HEK293T (cell line): ENCODE data around the gene GNB1L.
A peak's percentile ranks its signal among the peaks of the same experiment; 100 is the strongest.

ENCODE experiments used
- CTCF ChIA-PET: fragments of 350-600 bp; formaldehyde crosslinking; extraction: SDS; loops from one replicate; lab custom pipeline; 2021; ENCODE audit warnings: antibody characterized with exemption, inconsistent platforms; lab: Yijun Ruan, JAX
- POLR2A ChIA-PET: fragments of 350-600 bp; formaldehyde crosslinking; extraction: SDS; loops from one replicate; lab custom pipeline; 2020; ENCODE audit warnings: antibody characterized with exemption, inconsistent platforms; lab: Yijun Ruan, JAX
- DNase-seq: peaks from one replicate; pipeline ENCODE4 v3.0.0; 2012; ENCODE audit warnings: mixed read lengths; ENCODE audit errors: extremely low spot score
- ARNT ChIP-seq: fragments of 450-650 bp; IDR thresholded peaks from 2 replicates; pipeline ENCODE4 v1.6.1; 2017; ENCODE audit warnings: mild to moderate bottlenecking
- BHLHE40 ChIP-seq: fragments of 450-650 bp; IDR thresholded peaks from 2 replicates; pipeline ENCODE4 v1.6.1; 2016; ENCODE audit warnings: mild to moderate bottlenecking, moderate library complexity, borderline replicate concordance
- CTBP1 ChIP-seq: fragments of 450-650 bp; IDR thresholded peaks from 2 replicates; pipeline ENCODE4 v1.6.1; 2016; ENCODE audit warnings: borderline replicate concordance
- ELF4 ChIP-seq: fragments of 450-650 bp; IDR thresholded peaks from 2 replicates; pipeline ENCODE4 v1.6.1; 2017; ENCODE audit warnings: antibody characterized with exemption
- FOXA1 ChIP-seq: fragments of 450-650 bp; IDR thresholded peaks from 2 replicates; pipeline ENCODE4 v1.6.1; 2016; ENCODE audit warnings: mild to moderate bottlenecking
- FOXK2 ChIP-seq: fragments of 450-650 bp; IDR thresholded peaks from 2 replicates; pipeline ENCODE4 v1.6.1; 2016; ENCODE audit warnings: mild to moderate bottlenecking
- FOXM1 ChIP-seq: fragments of 450-650 bp; IDR thresholded peaks from 2 replicates; pipeline ENCODE4 v1.6.1; 2017; ENCODE audit warnings: mild to moderate bottlenecking, borderline replicate concordance
- HDGF ChIP-seq: fragments of 450-650 bp; IDR thresholded peaks from 2 replicates; pipeline ENCODE4 v1.6.1; 2017; ENCODE audit warnings: antibody characterized with exemption, borderline replicate concordance
- L3MBTL2 ChIP-seq: fragments of 450-650 bp; conservative IDR thresholded peaks from 2 replicates; pipeline ENCODE4 v1.6.1; 2016; ENCODE audit warnings: mild to moderate bottlenecking
- LEF1 ChIP-seq: fragments of 450-650 bp; IDR thresholded peaks from 2 replicates; pipeline ENCODE4 v1.6.1; 2017; ENCODE audit warnings: mild to moderate bottlenecking, borderline replicate concordance
- NFRKB ChIP-seq: fragments of 450-650 bp; IDR thresholded peaks from 2 replicates; pipeline ENCODE4 v1.6.1; 2016; ENCODE audit warnings: mild to moderate bottlenecking, moderate library complexity
- PKNOX1 ChIP-seq: fragments of 450-650 bp; IDR thresholded peaks from 2 replicates; pipeline ENCODE4 v1.6.1; 2016
- SP1 ChIP-seq: fragments of 450-650 bp; IDR thresholded peaks from 2 replicates; pipeline ENCODE4 v1.6.1; 2017
- SUZ12 ChIP-seq: fragments of 450-650 bp; IDR thresholded peaks from 2 replicates; pipeline ENCODE4 v1.6.1; 2016; ENCODE audit warnings: mild to moderate bottlenecking
- TARDBP ChIP-seq: fragments of 450-650 bp; IDR thresholded peaks from 2 replicates; pipeline ENCODE4 v1.6.1; 2016
- ZNF384 ChIP-seq: fragments of 450-650 bp; IDR thresholded peaks from 2 replicates; pipeline ENCODE4 v1.6.1; 2016

The GNB1L gene

GRCh38 chr22:19760058-19760950 lies 94.4 kb downstream of the GNB1L start, which contains the start of gene TBX1:
Gene TBX1, plus strand, starts transcription at chr22:19760778. Its CDS starts 66 bp downstream, at chr22:19760844.
- TF ChIP-seq L3MBTL2 (peak; percentile 51; the same call in 1 of the 2 replicates), FOXM1 (0 out of 2 replicates have a peak, but pooled peaks have one; percentile 30), BHLHE40 (no peak)
- CTCF ChIA-PET, result no interaction called here
- POLR2A ChIA-PET, result interaction anchor here (1.4 kb wide), 1 partner anchor 95 kb away, joined by 3 read pairs; no protein-coding TSS in a partner anchor
- peak; percentile 64 for DNase-seq

DNA sequence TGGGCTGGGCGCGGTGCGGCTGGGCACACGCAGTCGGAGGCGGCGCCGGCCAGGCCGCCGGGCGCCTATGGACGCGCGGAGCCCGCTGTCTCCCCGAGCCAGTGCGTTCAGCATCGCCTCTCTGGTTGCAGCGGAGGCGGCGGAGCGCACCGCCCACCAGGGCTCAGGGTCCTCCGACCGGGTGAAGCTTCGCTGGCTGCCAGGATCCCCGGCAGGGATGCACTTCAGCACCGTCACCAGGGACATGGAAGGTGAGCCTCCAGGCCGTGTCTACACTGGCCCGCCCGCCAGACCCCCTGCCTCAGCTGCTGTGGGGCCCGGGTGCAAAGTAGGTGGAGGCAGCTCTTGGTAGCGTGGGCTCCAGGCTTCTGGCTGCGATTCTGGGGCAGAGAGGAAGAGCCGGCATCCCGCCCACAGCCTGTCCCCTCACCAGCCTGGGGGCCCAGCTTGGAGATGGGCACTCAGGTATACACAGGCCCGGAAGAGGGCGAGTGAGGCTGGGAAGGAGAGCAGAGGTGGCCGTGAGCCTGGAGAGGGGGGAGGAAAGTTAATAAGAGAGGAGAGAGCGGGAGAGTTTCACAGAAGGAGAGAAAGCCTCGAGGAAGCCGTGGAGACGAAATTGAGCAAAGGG lies 95.1 kb downstream of the GNB1L start:
- ChIA-PET CTCF (no interaction called here), POLR2A (interaction anchor here (1.4 kb wide), 1 partner anchor 96 kb away, joined by 3 read pairs; no protein-coding TSS in a partner anchor)
- DNase-seq, result no peak
- TF ChIP-seq BHLHE40 (no peak), SUZ12 (no peak), ELF4 (no peak), TARDBP (no peak), NFRKB (no peak), FOXA1 (no peak), L3MBTL2 (no peak), PKNOX1 (no peak), ZNF384 (no peak), FOXM1 (no peak), FOXK2 (no peak), CTBP1 (no peak), LEF1 (no peak), SP1 (no peak), ARNT (no peak)

DNA sequence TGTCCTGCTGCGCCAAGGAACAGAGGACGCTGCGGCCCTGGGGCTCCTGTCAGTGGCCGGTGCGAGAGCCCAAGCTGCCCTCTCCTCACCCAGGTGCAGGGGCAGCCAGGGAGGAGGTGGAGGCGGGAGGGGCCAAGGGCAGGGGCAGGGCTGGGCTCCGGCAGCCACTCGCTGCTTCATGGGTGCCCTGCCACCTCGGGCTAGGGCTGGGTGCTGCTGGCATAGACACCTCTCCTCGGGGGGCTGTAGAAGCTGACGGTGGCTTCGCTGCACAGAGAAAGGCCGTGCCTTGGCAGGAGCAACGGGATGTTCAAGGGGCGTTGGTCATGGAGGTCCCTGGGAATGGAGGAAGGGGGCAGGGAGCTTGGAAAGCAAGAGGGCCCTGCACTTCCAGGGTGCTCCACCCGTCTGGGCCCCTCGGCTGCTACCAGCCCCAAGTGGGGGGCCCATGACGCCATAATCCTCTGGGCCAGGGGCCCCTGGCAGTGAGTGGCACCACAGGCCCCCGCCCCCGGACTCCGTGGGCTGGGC lies 95.7 kb downstream of the GNB1L start:
- DNase-seq, result no peak
- TF ChIP-seq FOXM1, result no peak
- no peak for TF ChIP-seq FOXA1
- no peak for TF ChIP-seq ZNF384
- no peak for TF ChIP-seq HDGF
- no peak for TF ChIP-seq ELF4
- no peak for TF ChIP-seq NFRKB
- TF ChIP-seq SP1, result no peak
- TF ChIP-seq ARNT, result no peak
- TF ChIP-seq PKNOX1, result no peak
- no peak for TF ChIP-seq BHLHE40
- TF ChIP-seq L3MBTL2, result no peak
- TF ChIP-seq LEF1, result no peak
- TF ChIP-seq SUZ12, result no peak
- no peak for TF ChIP-seq CTBP1
- POLR2A ChIA-PET, result interaction anchor here (1.4 kb wide), 1 partner anchor 97 kb away, joined by 3 read pairs; no protein-coding TSS in a partner anchor
- CTCF ChIA-PET, result no interaction called here

DNA sequence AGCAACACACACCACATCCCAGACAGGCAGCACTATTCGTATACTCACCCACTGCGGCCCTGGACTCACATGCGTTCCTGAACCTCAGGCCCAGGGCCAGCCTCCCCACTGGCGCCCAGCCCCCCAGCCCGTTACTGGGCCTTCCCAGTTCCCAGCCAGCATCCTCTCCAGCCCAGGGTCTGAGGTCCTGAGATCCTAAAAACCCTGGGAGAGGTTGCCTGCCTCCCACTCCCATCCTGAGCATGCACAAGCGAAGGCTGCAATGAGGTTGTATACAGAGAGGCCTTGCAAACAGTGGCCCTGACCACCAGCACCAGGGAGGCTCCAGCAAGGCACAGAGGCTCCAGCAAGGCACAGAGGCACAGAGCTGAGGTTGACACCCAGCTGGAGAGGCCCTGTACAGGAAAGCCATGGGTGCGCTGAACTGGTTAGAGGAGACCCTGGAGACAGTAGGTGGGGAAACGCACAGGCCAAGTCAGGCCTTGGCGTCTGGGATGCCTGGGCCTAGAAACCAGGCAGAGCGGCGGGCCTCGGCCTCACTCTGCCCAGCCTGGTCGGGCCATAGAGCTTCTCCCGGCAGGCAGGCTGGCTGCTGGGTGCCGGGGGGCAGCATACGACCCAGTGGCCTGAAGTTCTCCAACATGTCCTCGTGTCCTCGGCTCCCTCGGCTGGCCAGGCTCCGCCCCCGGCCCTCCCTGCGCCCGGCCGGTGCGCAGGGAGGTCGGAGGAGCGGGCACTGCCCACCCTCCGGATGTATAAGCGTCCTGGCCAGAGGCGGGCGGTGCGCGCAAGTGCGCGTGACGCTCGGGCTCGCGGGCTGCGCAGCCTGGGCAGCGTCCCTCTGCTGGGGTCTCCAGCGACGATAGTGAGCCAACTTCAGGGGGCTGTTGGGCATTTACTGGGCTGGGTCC lies 96.4 kb downstream of the GNB1L start:
- DNase-seq, result no peak
- CTCF ChIA-PET, result interaction anchor here (1.1 kb wide), 1 partner anchor 28 kb away, joined by 5 read pairs; no protein-coding TSS in a partner anchor
- TF ChIP-seq L3MBTL2, result no peak
- TF ChIP-seq HDGF, result no peak
- POLR2A ChIA-PET, result interaction anchor here (1.4 kb wide), 1 partner anchor 97 kb away, joined by 3 read pairs; no protein-coding TSS in a partner anchor

DNA sequence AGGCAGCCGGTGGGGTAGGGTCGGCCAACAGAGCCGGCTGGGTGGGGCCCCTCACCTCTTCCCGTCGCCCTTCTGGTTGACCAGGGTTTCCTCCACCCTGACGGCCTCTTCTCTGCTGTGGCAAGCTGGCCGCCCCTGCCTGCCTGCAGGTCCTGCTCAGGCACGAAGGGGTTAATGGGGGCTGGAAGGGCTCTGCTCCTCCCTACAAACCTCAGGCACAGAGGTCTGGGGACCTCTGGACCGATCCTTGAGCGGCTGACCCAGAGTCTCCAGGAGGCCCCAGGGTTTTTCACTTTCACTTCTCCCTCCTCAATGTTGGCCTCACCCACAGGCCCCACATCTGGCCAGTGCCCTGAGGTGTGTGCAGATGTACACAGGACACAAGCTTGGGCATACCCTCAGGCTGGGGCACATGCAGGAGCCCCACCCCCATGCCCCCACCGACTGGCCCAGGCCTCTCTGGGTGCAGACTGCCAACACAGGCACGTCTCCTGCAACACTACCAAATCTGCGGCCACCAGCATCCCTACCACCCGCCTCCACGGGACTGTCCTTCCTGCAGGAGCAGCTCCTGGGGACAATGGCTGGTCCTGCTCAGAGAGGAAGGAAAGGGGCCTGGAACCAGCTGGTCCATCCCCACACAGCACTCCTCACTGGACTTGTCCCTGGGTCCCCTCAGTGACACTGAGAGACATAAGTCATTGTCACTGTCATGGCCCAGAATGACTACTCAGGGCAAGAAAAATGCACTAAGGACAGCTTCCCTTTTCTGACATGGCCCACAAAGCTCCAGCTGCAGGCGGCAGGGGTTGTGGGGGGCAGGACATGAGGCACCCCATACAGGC lies 97.3 kb downstream of the GNB1L start:
- ChIA-PET CTCF (interaction anchor here (0.7 to 1.1 kb wide), 3 partner anchors 27 to 178 kb away, joined by 3 to 5 read pairs (median 5); no protein-coding TSS in a partner anchor), POLR2A (no interaction called here)
- DNase-seq, result no peak
- TF ChIP-seq FOXM1 (no peak), SP1 (no peak), ELF4 (no peak), HDGF (no peak), CTBP1 (no peak)
